T47D (cell line): Measurements from ENCODE around the gene KAZN.

Source experiments
- DNase-seq, 2 experiments: peaks; one replicate each; pipeline versions ENCODE4 v3.0.0 to v3.0.0-alpha.2; 2011 to 2012; ENCODE audit warnings: low read depth in 1 of 2, low spot score in 1 of 2
- JUND ChIP-seq: IDR thresholded peaks from 2 replicates; pipeline ENCODE4 v1.6.1; 2012; ENCODE audit warnings: low read depth
- in situ Hi-C: cut with HindIII; loops from 2 replicates; pipeline ENCODE4 v1.10.0; 2016; ENCODE audit warnings: low sequenced_read_pairs, low pct_unique_long_range_greater_than_20kb

Gene KAZN

DNA sequence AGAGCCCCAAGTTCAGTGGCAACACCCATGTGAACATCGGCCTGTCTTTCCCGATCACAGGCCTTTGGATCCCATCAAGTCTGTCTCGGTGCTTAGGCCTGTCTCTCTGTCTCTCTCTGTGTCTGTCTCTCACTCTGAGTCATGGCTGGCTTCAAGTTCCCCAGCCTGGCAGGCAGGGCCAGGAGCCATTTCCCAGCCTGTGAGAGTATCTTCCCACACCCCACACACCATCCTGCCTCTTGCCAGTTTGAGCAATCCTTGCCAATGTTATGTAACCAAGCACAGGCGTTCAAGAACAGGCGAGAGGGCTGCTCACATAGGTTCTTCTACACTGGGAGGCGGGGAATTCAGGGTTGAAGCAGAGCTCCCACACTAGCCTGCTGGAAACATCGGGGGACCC is 485.1 kb downstream of the KAZN start:
- in situ Hi-C loops = no loop called here
- no peak for TF ChIP-seq JUND

DNA sequence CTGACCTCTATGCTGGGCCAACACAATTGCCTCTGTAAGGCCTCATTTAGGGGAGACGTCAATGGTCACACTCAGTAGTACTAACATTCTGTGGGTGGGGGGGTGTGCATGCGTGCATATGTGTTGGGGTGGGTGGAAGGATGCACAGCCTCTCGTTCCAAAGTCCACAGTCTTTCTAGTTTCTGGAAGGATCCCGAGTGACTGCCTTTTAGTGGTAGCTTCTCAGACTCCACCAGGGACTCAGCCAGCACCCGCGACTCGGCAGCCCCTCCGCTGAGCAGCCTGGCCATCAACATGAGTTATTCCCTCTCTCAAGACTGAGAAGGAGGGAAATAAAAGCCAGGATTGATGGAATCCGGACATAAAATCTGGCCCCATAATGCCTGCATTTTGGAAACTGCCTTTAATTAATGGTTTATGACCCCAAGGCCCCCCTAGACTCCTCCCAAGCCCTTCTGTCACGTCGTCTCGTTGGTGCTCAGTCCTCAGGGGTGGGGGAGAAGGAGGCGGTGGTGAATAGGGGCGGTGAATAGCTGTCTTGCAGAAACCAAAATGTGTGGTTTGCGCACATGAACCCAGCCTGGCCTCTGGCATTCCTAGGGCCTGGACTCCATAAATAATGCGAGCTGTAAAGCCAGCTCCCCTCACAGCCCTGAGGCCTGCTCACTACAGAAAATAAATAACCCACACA is 489.9 kb downstream of the KAZN start:
- in situ Hi-C loops = no loop called here
- DNase-seq = peak in 1 of 2 experiments; percentile 55
- no peak for TF ChIP-seq JUND

More for the DNA sequence above, 485.1 kb downstream of the KAZN start:
- no peak for DNase-seq

DNA sequence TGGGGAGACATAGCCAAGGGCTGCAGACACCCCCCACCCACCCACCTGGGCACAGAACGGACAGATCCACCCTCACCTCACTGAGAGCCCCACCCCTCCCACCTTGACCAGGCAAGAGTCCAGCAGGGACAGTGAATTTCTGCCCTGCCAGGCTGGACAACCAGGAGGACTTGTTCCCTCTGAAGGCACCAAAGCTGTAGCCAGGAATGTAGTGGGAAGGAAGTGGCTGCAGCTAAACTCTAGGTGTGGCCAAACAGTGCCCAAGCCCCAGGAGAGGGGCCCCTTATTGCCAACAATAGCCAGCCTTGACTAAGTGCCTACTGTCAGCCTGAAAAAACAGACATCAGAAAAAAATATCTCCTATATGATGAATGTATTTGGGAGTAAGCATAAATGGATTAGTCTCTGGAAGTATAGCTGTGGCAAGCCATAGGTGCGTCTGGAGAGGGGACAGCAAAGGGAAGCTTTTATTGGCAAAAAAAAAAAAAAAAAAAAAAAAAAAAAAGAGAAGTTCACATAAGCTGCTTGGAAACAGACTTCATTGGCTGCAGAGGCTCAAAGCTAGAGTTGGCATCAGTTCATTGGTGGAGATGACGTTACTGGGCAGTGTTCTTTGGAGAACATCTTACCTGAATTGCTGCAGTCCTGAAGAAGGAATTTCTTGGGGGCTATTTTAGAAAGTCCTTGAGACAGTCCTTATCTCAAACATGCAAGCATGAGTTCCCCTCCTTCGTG is 490.9 kb downstream of the KAZN start:
- in situ Hi-C loops = no loop called here
- peak in 1 of 2 experiments; percentile 70 for DNase-seq
- TF ChIP-seq JUND = no peak

DNA sequence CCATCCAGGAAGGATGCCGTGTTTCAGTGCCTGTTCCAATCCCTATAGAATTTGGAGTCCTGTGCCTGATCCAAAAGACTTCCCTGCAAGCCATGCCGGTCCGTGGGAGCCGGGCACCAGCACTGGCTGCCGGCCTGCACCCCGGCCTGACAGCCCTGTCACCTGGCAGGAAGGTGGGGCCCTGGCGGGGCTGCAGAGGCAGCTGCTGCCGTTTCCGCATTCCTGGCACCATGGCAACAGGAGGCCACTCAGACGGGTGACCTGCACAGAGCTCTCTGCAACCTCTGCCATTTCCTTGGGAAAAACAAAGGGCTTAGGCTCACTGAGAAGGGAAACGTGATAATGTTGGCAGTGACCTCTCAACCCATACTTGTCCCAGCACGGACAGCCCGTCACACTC is 491.9 kb downstream of the KAZN start:
- TF ChIP-seq JUND = no peak
- DNase-seq = peak; percentile 64 to 87
- in situ Hi-C loops = no loop called here

DNA sequence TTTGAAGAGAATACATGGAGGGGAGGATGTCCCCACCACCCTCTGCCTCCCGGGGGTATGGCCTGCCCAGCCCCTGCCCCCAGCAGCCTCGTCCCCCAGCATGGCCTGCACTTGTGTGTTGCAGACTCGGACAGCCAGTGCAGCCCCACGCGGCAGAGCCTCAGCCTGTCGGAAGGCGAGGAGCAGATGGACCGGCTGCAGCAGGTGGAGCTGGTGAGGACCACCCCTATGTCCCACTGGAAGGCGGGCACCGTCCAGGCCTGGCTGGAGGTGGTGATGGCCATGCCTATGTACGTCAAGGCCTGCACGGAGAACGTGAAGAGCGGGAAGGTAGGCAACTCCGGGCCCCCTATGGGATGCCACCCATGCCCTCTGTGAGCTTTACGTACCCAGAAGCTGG is 495.6 kb downstream of the KAZN start:
- in situ Hi-C loops = no loop called here
- TF ChIP-seq JUND = no peak
- DNase-seq = no peak

DNA sequence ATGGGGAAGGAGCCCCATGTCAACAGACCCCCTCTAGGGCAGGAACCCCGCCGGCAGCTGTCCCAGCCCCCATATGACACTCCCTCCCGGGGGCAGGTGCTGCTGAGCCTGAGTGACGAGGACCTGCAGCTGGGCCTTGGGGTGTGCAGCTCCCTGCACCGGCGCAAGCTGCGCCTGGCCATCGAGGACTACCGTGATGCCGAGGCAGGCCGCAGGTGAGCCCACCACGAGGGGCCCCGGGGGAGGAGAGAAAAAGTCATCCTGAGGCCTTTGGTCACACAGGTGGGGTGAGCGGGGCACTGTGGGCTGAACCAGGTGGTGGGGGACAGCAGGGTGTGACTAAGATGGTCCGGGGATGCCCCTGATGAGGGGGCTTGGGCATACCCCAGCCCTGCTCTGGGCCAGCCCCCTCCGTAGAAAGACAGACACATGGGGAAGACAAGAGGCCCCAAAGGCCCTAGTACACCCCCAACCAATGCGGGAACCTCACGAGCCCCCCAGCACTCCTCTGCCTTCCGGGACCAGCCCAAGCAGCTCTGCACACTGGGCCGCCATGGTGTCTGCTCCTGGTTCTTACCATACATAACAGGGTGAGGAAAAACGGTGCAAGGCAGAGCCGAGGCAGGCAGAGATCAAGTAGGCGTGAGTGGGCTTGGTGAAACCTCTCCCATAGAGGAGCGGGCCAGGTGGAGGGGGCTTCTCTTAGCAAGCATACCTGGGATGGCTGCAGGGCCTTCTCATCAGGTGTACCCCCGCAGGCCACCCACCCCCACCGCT is 496.4 kb downstream of the KAZN start:
- TF ChIP-seq JUND = no peak
- in situ Hi-C loops = no loop called here
- DNase-seq = no peak

DNA sequence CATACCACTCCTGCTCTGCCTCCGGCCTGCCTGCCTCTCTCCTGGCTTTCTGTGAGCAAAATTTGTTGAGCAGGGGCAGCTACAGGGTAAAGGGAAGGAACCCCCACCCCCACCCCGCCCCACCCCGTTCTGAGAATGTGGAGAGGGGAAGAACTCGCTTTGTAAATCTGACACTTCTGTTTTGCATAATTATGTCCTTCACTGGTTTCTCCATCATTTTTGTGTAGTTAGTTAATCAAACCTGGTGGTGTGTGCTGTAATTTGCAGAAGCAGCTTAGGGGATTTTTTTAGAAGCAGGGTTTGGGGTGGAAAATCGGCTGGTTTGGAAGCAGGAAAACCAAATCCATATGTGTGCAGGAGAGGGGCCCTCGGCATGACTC is 497.0 kb downstream of the KAZN start:
- TF ChIP-seq JUND = no peak
- in situ Hi-C loops = no loop called here
- DNase-seq = no peak

DNA sequence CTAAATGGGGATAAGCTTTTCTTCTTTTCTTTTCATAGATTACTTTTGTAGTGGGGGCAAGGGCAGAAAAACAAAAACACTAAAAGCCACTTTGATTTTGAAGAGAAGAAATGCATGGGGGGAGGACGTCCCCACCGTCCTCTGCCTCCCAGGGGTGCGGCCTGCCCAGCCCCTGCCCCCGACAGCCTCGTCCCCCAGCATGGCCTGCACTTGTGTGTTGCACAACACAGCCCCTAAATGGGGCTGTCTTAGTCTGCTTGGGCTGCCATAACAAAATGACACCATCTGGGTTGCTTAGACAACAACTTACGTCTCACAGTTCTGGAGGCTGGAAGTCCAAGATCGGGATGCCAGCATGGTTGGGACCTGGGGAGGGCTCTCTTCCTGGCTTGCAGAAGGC is 497.8 kb downstream of the KAZN start:
- in situ Hi-C loops = no loop called here
- no peak for TF ChIP-seq JUND
- no peak for DNase-seq

DNA sequence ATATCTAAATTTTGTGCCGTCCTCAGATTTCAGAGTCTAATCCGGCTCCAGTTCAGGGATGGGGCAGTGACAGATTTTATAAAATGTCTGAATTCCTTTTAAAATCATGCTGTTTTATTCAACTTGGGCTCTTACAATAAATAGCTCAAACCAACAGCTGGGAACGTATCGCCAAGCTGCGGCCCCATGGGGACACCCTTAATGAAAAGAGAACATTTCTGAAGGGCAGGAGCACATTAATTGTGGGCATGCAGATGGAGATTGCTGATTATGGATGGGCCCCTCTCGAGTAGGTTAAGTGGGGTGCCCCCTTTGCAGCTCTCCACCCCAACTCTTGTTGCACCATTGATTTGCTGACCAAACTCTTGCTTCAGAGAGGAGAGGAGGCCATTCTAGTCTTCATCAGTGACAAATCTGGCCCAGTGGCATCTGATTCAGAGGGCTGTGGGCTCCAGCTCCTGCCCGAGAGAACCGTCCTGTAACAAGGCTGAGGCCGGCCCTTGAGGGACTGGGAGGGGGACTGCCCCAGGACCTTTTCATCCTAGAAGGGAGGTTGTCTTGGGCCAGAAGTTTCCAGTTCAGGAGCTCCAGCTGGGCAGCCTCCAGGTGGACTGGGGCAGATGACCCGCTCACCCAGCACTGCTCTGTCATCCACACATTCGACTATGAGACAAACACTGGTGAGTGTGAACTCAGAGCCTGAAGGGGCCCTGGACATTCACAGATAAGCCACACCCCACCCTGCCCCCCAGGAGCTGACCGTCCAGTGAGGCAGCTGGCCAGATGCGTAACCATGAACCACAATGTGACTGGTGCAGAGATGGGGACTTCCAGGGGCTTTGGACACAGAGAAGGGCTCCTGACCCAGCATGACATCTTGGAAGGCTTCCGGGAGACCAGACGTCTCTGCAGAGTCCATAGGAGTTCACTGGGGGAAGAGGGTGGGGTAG is 500.0 kb downstream of the KAZN start:
- no peak for DNase-seq
- TF ChIP-seq JUND = no peak
- in situ Hi-C loops = no loop called here

DNA sequence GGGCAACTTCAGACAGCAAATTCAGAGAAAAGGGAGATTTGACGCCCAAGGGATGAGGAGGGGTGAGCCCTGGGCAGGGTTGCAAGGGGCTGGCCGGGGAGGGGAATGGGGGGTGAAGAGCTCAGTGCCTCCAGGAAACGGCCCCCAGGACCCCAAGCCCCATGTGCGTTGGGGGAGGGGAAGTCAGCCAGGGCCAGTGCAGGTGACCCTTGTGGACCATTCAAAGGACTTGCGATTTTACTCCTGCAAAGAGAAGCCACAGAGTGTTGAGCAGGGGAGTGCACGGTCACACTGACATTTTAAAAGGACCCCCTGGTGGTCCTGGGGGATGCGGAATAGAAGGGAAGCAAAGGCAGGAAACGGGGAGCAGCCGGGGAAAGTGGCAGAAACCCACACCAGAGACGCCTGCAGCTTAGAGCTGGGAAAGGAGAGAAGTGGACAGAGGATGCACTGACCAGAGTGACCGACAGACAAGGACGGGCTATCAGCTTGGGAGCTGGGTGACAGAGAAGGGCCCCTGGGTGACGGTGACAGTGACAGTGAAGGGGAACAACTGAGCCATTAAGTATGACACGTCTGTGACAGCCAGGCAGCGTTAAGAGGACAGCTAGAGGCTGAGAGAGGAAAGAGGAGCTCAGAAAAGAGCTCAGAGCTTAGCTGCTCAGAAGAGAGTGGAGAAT is 501.1 kb downstream of the KAZN start:
- in situ Hi-C loops = no loop called here
- DNase-seq = no peak
- TF ChIP-seq JUND = no peak

DNA sequence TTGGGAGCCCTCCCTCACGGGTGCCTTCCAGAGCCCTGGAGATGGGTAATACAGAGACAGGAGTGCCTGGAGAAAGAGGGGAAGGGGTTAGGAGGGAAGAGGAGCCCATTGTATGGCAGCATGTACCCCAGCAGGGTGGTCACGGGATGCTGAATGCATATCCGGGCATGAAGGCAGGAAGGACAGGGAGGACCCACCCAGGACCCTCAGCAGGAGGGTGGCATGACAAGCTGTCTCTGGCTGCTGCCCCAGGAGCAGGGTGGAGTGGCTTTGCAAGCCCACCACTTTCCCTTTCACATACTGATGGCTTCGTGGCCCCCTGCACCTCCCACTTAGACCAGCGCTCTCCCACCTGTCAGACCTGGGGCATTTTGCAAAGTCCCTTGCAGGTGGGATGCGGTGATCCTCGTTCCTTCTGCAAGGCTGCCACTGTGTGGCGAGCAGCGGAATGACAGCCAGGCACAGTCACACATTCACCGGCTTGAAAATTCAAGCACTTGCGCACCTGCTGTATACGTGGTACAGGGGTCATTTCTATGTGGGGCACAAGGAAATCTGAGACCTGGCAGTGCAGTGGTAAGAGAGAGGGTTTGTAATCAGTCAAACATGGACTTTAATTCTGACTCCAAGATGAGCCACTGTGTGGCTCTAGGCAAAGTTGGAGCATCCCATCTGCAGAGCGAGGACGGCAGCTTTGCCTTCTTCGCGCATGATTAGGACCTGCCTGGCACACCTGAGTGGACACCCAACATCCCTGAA is 501.8 kb downstream of the KAZN start:
- in situ Hi-C loops = no loop called here
- DNase-seq = peak; percentile 56 to 57
- TF ChIP-seq JUND = no peak
